Measurements from ENCODE around the gene ESR2.

Gene ESR2

DNA sequence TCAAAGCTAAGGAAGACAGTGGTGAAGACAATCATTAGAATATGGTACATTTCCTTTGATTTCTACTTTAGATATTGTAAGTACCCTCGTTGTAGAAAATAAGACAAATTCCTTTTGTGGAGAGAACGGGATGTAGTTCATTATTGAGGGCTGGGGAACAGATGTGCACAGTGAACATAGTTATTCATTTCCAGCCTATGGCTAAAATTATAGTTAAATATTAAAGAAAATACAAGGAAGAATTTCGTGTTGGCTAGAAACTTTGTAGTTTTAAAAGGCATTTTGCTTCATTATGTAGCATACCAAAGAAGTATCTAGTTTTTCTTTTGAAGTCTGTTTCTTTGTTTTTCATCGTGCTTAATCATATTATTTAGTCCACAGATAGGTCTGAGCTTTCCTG, 201.8 kb downstream of the ESR2 start:
- peaks cover 0 to 84% of the 10 kb centered on the region in 2 donors for H3K36me3 ChIP-seq (replicated peaks in 1 of 2; ENCODE audit: control insufficient read depth in 2 of 2, insufficient read depth in 2 of 2, low read length in 2 of 2)
- no CpG with 5 or more reads among the region's 4 CpGs for WGBS, 2 donors (ENCODE audit: extremely low coverage in 2 of 2, insufficient read length in 2 of 2, insufficient replicate concordance in 1 of 2)
- no peak overlapping the region for H3K27ac ChIP-seq (replicated peaks; ENCODE audit: low read length)
- no peak overlapping the region for H2BK15ac ChIP-seq (ENCODE audit: low read length)
- H3K4me3 ChIP-seq (ENCODE audit: low read length in 2 of 2): no peak overlapping the region
- H3K14ac ChIP-seq (ENCODE audit: low read length): no peak overlapping the region
- no peak for DNase-seq (ENCODE audit: low spot score)
- H3K4me2 ChIP-seq (ENCODE audit: insufficient read depth, low read length, poor library complexity, severe bottlenecking): no peak overlapping the region
- no peak overlapping the region for H3K9ac ChIP-seq (ENCODE audit: low read depth, low read length, poor library complexity)
- H2AK5ac ChIP-seq (ENCODE audit: low read depth, low read length): no peak overlapping the region
- H2AFZ ChIP-seq (ENCODE audit: low read length): no peak overlapping the region
- H3K79me1 ChIP-seq (ENCODE audit: low read depth, low read length): no peaks in the 10 kb centered on the region
- no peaks in the 10 kb centered on the region for H3K9me3 ChIP-seq (replicated peaks in 1 of 2; ENCODE audit: control insufficient read depth in 2 of 2, insufficient read depth in 1 of 2, low read depth in 1 of 2, low read length in 2 of 2)
- no peak overlapping the region for H2BK5ac ChIP-seq (ENCODE audit: low read length)
- H3K18ac ChIP-seq (ENCODE audit: low read length): no peak overlapping the region
- H3K4ac ChIP-seq (ENCODE audit: low read length): no peak overlapping the region
- H3K23ac ChIP-seq (ENCODE audit: low read depth, low read length, poor library complexity): no peak overlapping the region
- H3K27me3 ChIP-seq (ENCODE audit: control insufficient read depth in 3 of 3, insufficient read depth in 3 of 3, low read depth in 1 of 3, low read length in 3 of 3): no peaks in the 10 kb centered on the region
- no peak overlapping the region for H4K91ac ChIP-seq (ENCODE audit: low read depth, low read length, poor library complexity)
- H4K8ac ChIP-seq (ENCODE audit: low read depth, low read length): no peak overlapping the region
- no peak overlapping the region for H2BK120ac ChIP-seq (ENCODE audit: low read depth, low read length)
- peaks cover 0 to 3% of the 10 kb centered on the region in 2 donors for H3K4me1 ChIP-seq (ENCODE audit: control insufficient read depth in 2 of 2, insufficient read depth in 1 of 2, low read depth in 1 of 2, low read length in 2 of 2)
- H2BK12ac ChIP-seq (ENCODE audit: low read length): no peak overlapping the region

DNA sequence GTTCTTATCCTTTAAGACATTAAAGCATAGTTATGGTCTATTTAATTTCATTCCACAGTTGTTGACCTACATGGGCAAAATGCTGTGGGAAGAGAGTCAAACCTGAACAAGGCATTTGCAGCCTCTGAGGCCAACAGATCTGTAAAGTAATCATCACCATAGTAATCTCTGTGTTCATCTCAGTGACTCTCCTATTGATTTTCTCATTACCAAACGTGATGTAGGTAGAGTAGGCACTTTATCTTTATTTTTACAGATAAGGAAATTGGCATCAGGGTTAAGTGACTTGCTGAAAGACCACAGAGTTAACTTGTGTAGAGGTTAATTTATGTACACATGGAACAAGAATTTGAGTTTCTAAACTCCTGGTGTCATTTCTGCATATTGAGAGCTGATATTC, 203.0 kb downstream of the ESR2 start:
- no peak overlapping the region for H3K18ac ChIP-seq (ENCODE audit: low read length)
- H2BK120ac ChIP-seq (ENCODE audit: low read depth, low read length): no peak overlapping the region
- H3K9ac ChIP-seq (ENCODE audit: low read depth, low read length, poor library complexity): no peak overlapping the region
- H3K27me3 ChIP-seq (ENCODE audit: control insufficient read depth in 3 of 3, insufficient read depth in 3 of 3, low read depth in 1 of 3, low read length in 3 of 3): no peaks in the 10 kb centered on the region
- H3K4me2 ChIP-seq (ENCODE audit: insufficient read depth, low read length, poor library complexity, severe bottlenecking): no peak overlapping the region
- H2AFZ ChIP-seq (ENCODE audit: low read length): no peak overlapping the region
- H3K9me3 ChIP-seq (replicated peaks in 1 of 2; ENCODE audit: control insufficient read depth in 2 of 2, insufficient read depth in 1 of 2, low read depth in 1 of 2, low read length in 2 of 2): no peaks in the 10 kb centered on the region
- H2BK5ac ChIP-seq (ENCODE audit: low read length): no peak overlapping the region
- no peak overlapping the region for H2BK15ac ChIP-seq (ENCODE audit: low read length)
- no peak overlapping the region for H3K23ac ChIP-seq (ENCODE audit: low read depth, low read length, poor library complexity)
- no peak overlapping the region for H3K27ac ChIP-seq (replicated peaks; ENCODE audit: low read length)
- H3K79me1 ChIP-seq (ENCODE audit: low read depth, low read length): no peaks in the 10 kb centered on the region
- no peak overlapping the region for H2BK12ac ChIP-seq (ENCODE audit: low read length)
- H2AK5ac ChIP-seq (ENCODE audit: low read depth, low read length): no peak overlapping the region
- H3K36me3 ChIP-seq (replicated peaks in 1 of 2; ENCODE audit: control insufficient read depth in 2 of 2, insufficient read depth in 2 of 2, low read length in 2 of 2): peaks cover 0 to 79% of the 10 kb centered on the region in 2 donors
- no peak overlapping the region for H3K14ac ChIP-seq (ENCODE audit: low read length)
- H4K8ac ChIP-seq (ENCODE audit: low read depth, low read length): no peak overlapping the region
- peaks cover 0 to 3% of the 10 kb centered on the region in 2 donors for H3K4me1 ChIP-seq (ENCODE audit: control insufficient read depth in 2 of 2, insufficient read depth in 1 of 2, low read depth in 1 of 2, low read length in 2 of 2)
- H4K91ac ChIP-seq (ENCODE audit: low read depth, low read length, poor library complexity): no peak overlapping the region
- H3K4me3 ChIP-seq (ENCODE audit: low read length in 2 of 2): no peak overlapping the region
- H3K4ac ChIP-seq (ENCODE audit: low read length): no peak overlapping the region
- no peak for DNase-seq (ENCODE audit: low spot score)
- WGBS, 2 donors (ENCODE audit: extremely low coverage in 2 of 2, insufficient read length in 2 of 2, insufficient replicate concordance in 1 of 2): no CpG with 5 or more reads among the region's 1 CpG

DNA sequence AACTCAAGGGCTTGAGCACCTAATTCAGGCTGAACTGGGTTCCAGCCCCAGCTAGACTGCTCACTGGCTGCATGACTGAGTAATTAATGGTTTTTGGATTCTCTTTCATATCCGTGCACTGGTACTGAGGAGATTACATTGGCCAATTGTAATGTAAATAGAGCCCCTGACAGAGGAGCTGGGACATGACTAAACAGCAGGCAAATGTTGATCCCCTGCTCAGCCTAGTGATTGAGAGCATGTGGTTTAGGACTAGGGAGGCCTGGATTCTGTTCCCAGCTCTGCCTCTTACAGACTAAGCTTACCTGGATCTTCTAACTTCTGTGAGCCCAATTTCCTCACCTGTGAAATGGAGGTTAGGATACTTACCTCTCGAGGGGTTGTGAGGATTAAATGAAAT, 204.3 kb downstream of the ESR2 start:
- Histone ChIP-seq H2BK120ac (ENCODE audit: low read depth, low read length) (no peak overlapping the region), H3K18ac (ENCODE audit: low read length) (no peak overlapping the region), H2BK5ac (ENCODE audit: low read length) (no peak overlapping the region), H3K36me3 (replicated peaks in 1 of 2; ENCODE audit: control insufficient read depth in 2 of 2, insufficient read depth in 2 of 2, low read length in 2 of 2) (peaks cover 0 to 78% of the 10 kb centered on the region in 2 donors), H3K79me1 (ENCODE audit: low read depth, low read length) (no peaks in the 10 kb centered on the region), H3K27ac (replicated peaks; ENCODE audit: low read length) (no peak overlapping the region), H3K14ac (ENCODE audit: low read length) (no peak overlapping the region), H3K4ac (ENCODE audit: low read length) (no peak overlapping the region), H3K4me1 (ENCODE audit: control insufficient read depth in 2 of 2, insufficient read depth in 1 of 2, low read depth in 1 of 2, low read length in 2 of 2) (peaks cover 0 to 3% of the 10 kb centered on the region in 2 donors), H3K27me3 (ENCODE audit: control insufficient read depth in 3 of 3, insufficient read depth in 3 of 3, low read depth in 1 of 3, low read length in 3 of 3) (no peaks in the 10 kb centered on the region), H4K91ac (ENCODE audit: low read depth, low read length, poor library complexity) (no peak overlapping the region), H3K9me3 (replicated peaks in 1 of 2; ENCODE audit: control insufficient read depth in 2 of 2, insufficient read depth in 1 of 2, low read depth in 1 of 2, low read length in 2 of 2) (no peaks in the 10 kb centered on the region), H2AK5ac (ENCODE audit: low read depth, low read length) (no peak overlapping the region), H3K23ac (ENCODE audit: low read depth, low read length, poor library complexity) (no peak overlapping the region), H4K8ac (ENCODE audit: low read depth, low read length) (no peak overlapping the region), H2BK12ac (ENCODE audit: low read length) (no peak overlapping the region), H2BK15ac (ENCODE audit: low read length) (no peak overlapping the region), H3K4me2 (ENCODE audit: insufficient read depth, low read length, poor library complexity, severe bottlenecking) (no peak overlapping the region), H3K9ac (ENCODE audit: low read depth, low read length, poor library complexity) (no peak overlapping the region), H3K4me3 (ENCODE audit: low read length in 2 of 2) (no peak overlapping the region), H2AFZ (ENCODE audit: low read length) (no peak overlapping the region)
- peak; percentile 35 for DNase-seq (ENCODE audit: low spot score)
- WGBS, 2 donors (ENCODE audit: extremely low coverage in 2 of 2, insufficient read length in 2 of 2, insufficient replicate concordance in 1 of 2): no CpG with 5 or more reads among the region's 2 CpGs

DNA sequence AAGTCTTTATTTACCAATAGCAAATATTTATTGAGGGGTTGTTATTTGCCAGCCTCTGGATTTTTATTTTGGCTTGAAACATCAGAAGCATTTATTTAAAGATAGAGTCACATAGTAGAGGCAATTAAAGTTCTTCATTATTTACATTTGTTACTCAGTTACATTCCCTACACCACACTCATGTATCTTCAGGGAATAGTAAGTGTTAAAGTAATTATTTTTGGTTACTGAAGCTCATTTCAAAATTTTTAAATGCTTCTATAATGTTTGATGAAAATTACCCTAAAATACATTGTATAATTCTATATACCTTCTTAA, 205.6 kb downstream of the ESR2 start:
- H2AFZ ChIP-seq (ENCODE audit: low read length): no peak overlapping the region
- no peak overlapping the region for H2AK5ac ChIP-seq (ENCODE audit: low read depth, low read length)
- peaks cover 0 to 3% of the 10 kb centered on the region in 2 donors for H3K4me1 ChIP-seq (ENCODE audit: control insufficient read depth in 2 of 2, insufficient read depth in 1 of 2, low read depth in 1 of 2, low read length in 2 of 2)
- no peak overlapping the region for H3K4me3 ChIP-seq (ENCODE audit: low read length in 2 of 2)
- H3K18ac ChIP-seq (ENCODE audit: low read length): no peak overlapping the region
- no peak overlapping the region for H2BK12ac ChIP-seq (ENCODE audit: low read length)
- no peaks in the 10 kb centered on the region for H3K79me1 ChIP-seq (ENCODE audit: low read depth, low read length)
- H3K14ac ChIP-seq (ENCODE audit: low read length): no peak overlapping the region
- H4K91ac ChIP-seq (ENCODE audit: low read depth, low read length, poor library complexity): no peak overlapping the region
- DNase-seq (ENCODE audit: low spot score): no peak
- no peak overlapping the region for H3K27ac ChIP-seq (replicated peaks; ENCODE audit: low read length)
- no peaks in the 10 kb centered on the region for H3K9me3 ChIP-seq (replicated peaks in 1 of 2; ENCODE audit: control insufficient read depth in 2 of 2, insufficient read depth in 1 of 2, low read depth in 1 of 2, low read length in 2 of 2)
- H3K9ac ChIP-seq (ENCODE audit: low read depth, low read length, poor library complexity): no peak overlapping the region
- no peak overlapping the region for H3K4ac ChIP-seq (ENCODE audit: low read length)
- H2BK120ac ChIP-seq (ENCODE audit: low read depth, low read length): no peak overlapping the region
- H3K36me3 ChIP-seq (replicated peaks in 1 of 2; ENCODE audit: control insufficient read depth in 2 of 2, insufficient read depth in 2 of 2, low read length in 2 of 2): peaks cover 3 to 81% of the 10 kb centered on the region in 2 donors
- no peak overlapping the region for H2BK5ac ChIP-seq (ENCODE audit: low read length)
- no peak overlapping the region for H2BK15ac ChIP-seq (ENCODE audit: low read length)
- no peak overlapping the region for H3K23ac ChIP-seq (ENCODE audit: low read depth, low read length, poor library complexity)
- H4K8ac ChIP-seq (ENCODE audit: low read depth, low read length): no peak overlapping the region
- H3K4me2 ChIP-seq (ENCODE audit: insufficient read depth, low read length, poor library complexity, severe bottlenecking): no peak overlapping the region
- no peaks in the 10 kb centered on the region for H3K27me3 ChIP-seq (ENCODE audit: control insufficient read depth in 3 of 3, insufficient read depth in 3 of 3, low read depth in 1 of 3, low read length in 3 of 3)

Data from neuronal stem cell (in vitro differentiated cells).